GM08714 (cell line): ENCODE data around the gene RESP18.

ENCODE experiments used
- H3K4me3 ChIP-seq: fragments of 200-500 bp; sonication (Bioruptor generic); 2 replicates; pipeline ENCODE4 v1.5.1; 2014; ENCODE audit warnings: mild to moderate bottlenecking, low read length, inconsistent platforms
- ZNF274 ChIP-seq: IDR thresholded peaks from 2 replicates; pipeline ENCODE4 v1.6.1; 2012; ENCODE audit warnings: mild to moderate bottlenecking, low read depth, low read length

The RESP18 gene

GRCh38 chr2:219306047-219306446 lies 26.5 kb downstream of the RESP18 start:
- no peak overlapping the region for H3K4me3 ChIP-seq
- no peak for TF ChIP-seq ZNF274

GRCh38 chr2:219304223-219304622 lies 28.3 kb downstream of the RESP18 start:
- no peak overlapping the region for H3K4me3 ChIP-seq

GRCh38 chr2:219302412-219302968 lies 30.1 kb downstream of the RESP18 start:
- TF ChIP-seq ZNF274 = no peak

More at GRCh38 chr2:219304223-219304622, 28.3 kb downstream of the RESP18 start:
- no peak for TF ChIP-seq ZNF274

DNA sequence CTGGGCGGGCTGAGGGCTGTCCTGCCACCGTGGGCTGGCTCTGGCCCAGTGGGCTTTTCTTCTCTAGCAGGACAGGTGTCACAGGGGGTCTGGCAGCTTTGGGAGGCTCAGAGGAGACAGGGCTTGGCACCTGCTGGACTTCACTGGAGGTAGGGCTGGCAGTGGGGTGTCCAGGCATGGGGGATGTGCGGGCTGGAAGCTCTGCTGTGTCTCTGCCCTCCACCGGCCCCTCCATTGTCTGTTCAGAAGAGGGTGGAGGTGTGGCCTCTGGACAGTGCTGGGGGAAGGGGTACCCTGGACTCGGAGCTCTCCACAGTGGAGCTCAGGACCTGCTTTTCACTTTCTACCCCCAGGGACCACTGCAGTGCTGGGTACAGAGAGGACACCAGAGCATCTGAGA lies 32.5 kb downstream of the RESP18 start:
- TF ChIP-seq ZNF274 = no peak
- no peak overlapping the region for H3K4me3 ChIP-seq

More at GRCh38 chr2:219302412-219302968, 30.1 kb downstream of the RESP18 start:
- H3K4me3 ChIP-seq = no peak overlapping the region

- TF ChIP-seq ZNF274 = no peak
- H3K4me3 ChIP-seq = no peak overlapping the region
These were observed 33.2 kb downstream of the RESP18 start for GRCh38 chr2:219299372-219299760.

DNA sequence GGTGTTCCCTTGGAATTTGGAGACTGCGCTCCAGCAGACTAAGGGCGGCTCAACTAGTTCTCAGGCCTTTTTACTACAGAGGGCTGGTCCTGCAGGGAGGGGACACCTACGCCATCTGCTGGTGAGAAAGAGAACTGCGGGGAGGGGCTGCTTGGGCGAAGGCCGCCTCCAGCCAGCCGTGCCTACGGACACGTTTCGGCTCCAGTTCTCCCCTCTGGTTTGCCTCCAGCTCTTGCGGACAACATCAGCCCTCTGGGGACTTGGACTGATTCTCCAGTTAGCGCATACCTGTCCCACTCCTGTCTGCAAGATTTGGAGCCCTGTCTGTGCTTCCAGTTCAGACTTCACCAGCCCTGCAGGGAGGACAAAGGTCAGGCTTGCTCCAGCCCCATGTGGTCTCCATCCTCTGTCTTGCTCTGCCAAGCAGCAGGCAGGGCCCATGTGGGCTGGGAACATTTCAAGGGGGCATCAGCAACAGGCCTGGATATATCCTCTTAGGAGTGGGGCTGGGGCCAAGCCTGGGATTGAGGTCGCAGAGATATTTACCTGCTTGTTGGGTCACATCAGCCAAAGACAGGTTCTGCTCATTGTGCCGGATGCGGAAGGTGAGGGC lies 33.7 kb downstream of the RESP18 start:
- no peak overlapping the region for H3K4me3 ChIP-seq
- no peak for TF ChIP-seq ZNF274

GRCh38 chr2:219297766-219298456 lies 34.6 kb downstream of the RESP18 start:
- TF ChIP-seq ZNF274 = no peak

GRCh38 chr2:219296631-219297391 lies 35.7 kb downstream of the RESP18 start:
- TF ChIP-seq ZNF274 = no peak
- no peak overlapping the region for H3K4me3 ChIP-seq

More at GRCh38 chr2:219297766-219298456, 34.6 kb downstream of the RESP18 start:
- H3K4me3 ChIP-seq = no peak overlapping the region

- H3K4me3 ChIP-seq = no peak overlapping the region
- TF ChIP-seq ZNF274 = no peak
These were observed 36.4 kb downstream of the RESP18 start for GRCh38 chr2:219296142-219296541.

DNA sequence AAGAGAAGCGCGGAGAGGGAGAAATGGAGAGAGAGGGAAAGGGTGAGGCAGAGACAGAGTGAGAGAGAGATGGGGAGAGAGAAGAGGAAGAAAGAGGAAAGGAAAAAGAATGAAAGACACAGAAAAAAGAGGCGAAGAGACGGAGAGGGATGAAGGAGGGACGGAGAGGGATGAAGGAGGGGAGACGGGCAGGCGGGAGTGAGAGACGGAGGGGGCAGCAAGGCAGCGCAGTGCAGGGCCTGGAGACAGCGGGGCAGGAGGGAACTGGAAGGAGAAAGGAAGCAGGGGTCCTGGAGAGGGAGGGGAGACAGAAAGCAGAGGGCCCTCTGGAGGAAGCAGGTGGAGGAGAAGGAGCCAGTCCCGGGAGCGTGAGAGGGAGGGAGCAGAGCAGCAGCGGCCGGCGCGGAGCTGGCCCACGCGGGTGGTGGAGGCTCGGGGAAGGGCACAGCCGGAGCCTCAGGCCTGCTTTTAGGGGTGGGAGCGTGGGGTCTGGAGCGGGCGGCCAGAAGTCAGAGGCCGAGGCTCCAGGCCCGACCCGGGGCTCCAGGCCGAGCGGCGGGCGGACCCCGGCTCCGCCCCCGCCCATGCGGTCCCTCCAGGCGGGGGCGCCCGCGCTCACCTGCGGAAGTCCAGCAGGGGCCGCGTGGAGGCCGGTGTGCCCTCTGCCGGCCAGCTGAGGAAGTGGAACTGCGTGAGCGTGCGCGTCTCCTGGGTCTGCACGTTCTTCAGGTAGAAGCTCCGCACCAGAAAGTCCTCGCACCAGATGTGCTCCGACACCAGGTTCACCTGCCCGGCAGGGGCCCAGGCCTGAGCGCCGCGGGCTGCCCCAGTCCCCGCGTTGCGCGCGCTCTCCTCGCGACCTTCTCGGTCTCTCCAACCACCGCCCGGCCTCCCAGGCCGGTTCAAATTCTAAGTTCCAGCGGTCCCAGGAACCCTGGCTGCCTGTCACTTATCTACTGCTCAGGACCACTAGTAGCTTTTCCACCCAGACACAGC lies 37.9 kb downstream of the RESP18 start:
- H3K4me3 ChIP-seq = peak overlapping the region; percentile 15; the same call in 1 of the 2 replicates
- TF ChIP-seq ZNF274 = no peak

- TF ChIP-seq ZNF274 = no peak
- no peak overlapping the region for H3K4me3 ChIP-seq
These were observed 38.8 kb downstream of the RESP18 start for GRCh38 chr2:219293736-219294231.

DNA sequence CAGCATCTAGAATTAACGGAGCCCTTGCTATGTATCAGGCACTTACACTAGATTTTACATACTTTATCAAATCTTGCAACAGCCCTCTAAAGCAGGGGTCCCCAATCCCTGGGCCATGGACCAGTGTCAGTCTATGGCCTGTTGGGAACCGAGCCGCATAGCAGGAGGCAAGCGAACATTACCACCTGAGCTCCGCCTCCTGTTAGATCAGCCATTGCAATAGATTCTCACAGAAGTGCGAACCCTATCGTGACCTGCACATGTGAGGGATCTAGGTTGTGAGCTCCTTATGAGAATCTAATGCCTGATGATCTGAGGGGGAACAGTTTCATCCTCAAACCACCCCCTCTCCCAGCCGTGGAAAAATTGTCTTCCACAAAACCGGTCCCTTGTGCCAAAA lies 39.9 kb downstream of the RESP18 start:
- TF ChIP-seq ZNF274 = no peak

DNA sequence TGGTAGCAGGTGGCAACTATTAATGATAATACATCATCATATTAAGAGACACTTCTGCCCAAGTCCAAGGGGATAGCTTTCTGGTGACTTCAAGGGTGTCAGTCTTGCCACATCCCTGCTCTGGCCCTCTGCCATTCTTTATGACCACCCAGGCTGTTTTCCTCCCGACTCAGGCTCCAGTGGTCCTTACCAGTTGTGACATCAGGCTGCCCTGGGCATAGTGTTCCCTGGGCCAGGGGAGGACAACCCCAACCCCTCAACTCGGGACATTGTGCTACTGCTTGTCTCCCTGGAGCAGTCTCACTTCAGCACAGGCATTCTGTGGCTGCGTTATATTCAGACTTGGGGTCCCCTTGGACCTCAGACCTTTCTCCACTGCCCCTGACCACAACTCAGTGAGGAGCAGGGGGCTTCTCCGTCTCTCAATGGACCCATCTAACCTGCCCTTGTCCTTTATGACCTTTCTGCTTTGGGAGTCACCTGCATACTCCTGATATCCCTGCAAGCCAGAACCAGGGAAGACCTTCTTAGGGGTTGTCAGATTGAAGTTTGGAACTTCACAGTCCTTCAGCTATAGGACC lies 40.5 kb downstream of the RESP18 start:
- no peak for TF ChIP-seq ZNF274
- no peak overlapping the region for H3K4me3 ChIP-seq

More for the DNA sequence above, 39.9 kb downstream of the RESP18 start:
- H3K4me3 ChIP-seq = no peak overlapping the region
